Activated CD4-positive, alpha-beta memory T cell treated with anti-CD3 and anti-CD28 coated beads for 36 hours (primary cell): Measurements from ENCODE around the gene ZNF683. TPM values are rescaled to one million over a fixed set of nuclear protein-coding genes. Genes with fewer than 3 reads are reported as not detected.
"Not testable (repeated sequence)": the region's sequence is repeated elsewhere in the genome, so short reads cannot be mapped to it uniquely, and the experiment has no call there.

ENCODE experiments used
- CTCF ChIA-PET: fragments of 350-600 bp; sonication (Branson Sonifier 250); formaldehyde crosslinking; loops from one replicate; lab custom pipeline; 2021; ENCODE audit warnings: antibody characterized with exemption, inconsistent platforms; lab: Charles Lee
- POLR2A ChIA-PET: fragments of 350-600 bp; sonication (Branson Sonifier 250); formaldehyde crosslinking; loops from one replicate; lab custom pipeline; 2021; ENCODE audit warnings: antibody characterized with exemption; lab: Charles Lee
- DNase-seq: peaks from one replicate; pipeline ENCODE4 v3.0.0-alpha.2; 2020
- H3K27ac Mint-ChIP-seq: one replicate; pipeline ENCODE4 v1.8.0; 2021; ENCODE audit warnings: mixed read lengths
- H3K27me3 Mint-ChIP-seq: one replicate; pipeline ENCODE4 v1.8.0; 2021; ENCODE audit warnings: mixed read lengths
- H3K36me3 Mint-ChIP-seq: one replicate; pipeline ENCODE4 v1.8.0; 2021; ENCODE audit warnings: mixed read lengths
- H3K4me1 Mint-ChIP-seq: one replicate; pipeline ENCODE4 v1.8.0; 2021; ENCODE audit warnings: low read depth, mixed read lengths
- H3K4me3 Mint-ChIP-seq: one replicate; pipeline ENCODE4 v1.8.0; 2021; ENCODE audit warnings: mild to moderate bottlenecking, mixed read lengths
- H3K9me3 Mint-ChIP-seq: one replicate; pipeline ENCODE4 v1.8.0; 2021; ENCODE audit warnings: mixed read lengths
- intact Hi-C: fragments of 100-400 bp; cut with micrococcal nuclease; formaldehyde crosslinking; loops from one replicate; pipeline ENCODE4 v1.15.1; 2023
- total RNA-seq, 2 experiments: library from RNA; stranded (reverse); gene quantifications; one replicate each; pipeline ENCODE4 v1.2.3, GENCODE V29; 2021

Gene ZNF683
- total RNA-seq, 2 experiments from 2014 or later = not detected

- ChIA-PET POLR2A (no interaction called here), CTCF (interaction anchor here (0.9 to 1.6 kb wide), 4 partner anchors 12 to 71 kb away, joined by 3 to 7 read pairs (median 4); no protein-coding TSS in a partner anchor)
- intact Hi-C loops = no loop called here
- DNase-seq = no peak
- Mint-ChIP-seq H3K27ac (no peak overlapping the region), H3K4me3 (no peak overlapping the region), H3K9me3 (no peaks in the 10 kb centered on the region), H3K27me3 (no peaks in the 10 kb centered on the region), H3K4me1 (no peaks in the 10 kb centered on the region), H3K36me3 (no peaks in the 10 kb centered on the region)
These were observed 26.1 kb downstream of the ZNF683 start for GRCh38 chr1:26346274-26347033.

- CTCF ChIA-PET = interaction anchor here (1.4 kb wide), 1 partner anchor 71 kb away, joined by 5 read pairs; no protein-coding TSS in a partner anchor
These were observed 26.8 kb downstream of the ZNF683 start for GRCh38 chr1:26345718-26346117.

GRCh38 chr1:26344147-26344920 lies 28.2 kb downstream of the ZNF683 start:
- no peak overlapping the region for H3K27ac Mint-ChIP-seq
- H3K36me3 Mint-ChIP-seq = no peaks in the 10 kb centered on the region
- intact Hi-C loops = no loop called here
- ChIA-PET POLR2A (no interaction called here), CTCF (no interaction called here)
- no peak for DNase-seq
- no peaks in the 10 kb centered on the region for H3K27me3 Mint-ChIP-seq
- no peak overlapping the region for H3K4me3 Mint-ChIP-seq
- H3K4me1 Mint-ChIP-seq = no peaks in the 10 kb centered on the region
- no peaks in the 10 kb centered on the region for H3K9me3 Mint-ChIP-seq

More at GRCh38 chr1:26345718-26346117, 26.8 kb downstream of the ZNF683 start:
- Mint-ChIP-seq H3K4me1 (no peaks in the 10 kb centered on the region), H3K36me3 (no peaks in the 10 kb centered on the region), H3K9me3 (no peaks in the 10 kb centered on the region), H3K27ac (no peak overlapping the region), H3K27me3 (no peaks in the 10 kb centered on the region), H3K4me3 (no peak overlapping the region)
- POLR2A ChIA-PET = no interaction called here
- intact Hi-C loops = no loop called here
- DNase-seq = no peak

GRCh38 chr1:26340047-26340481 lies 32.5 kb downstream of the ZNF683 start:
- intact Hi-C loops = no loop called here
- Mint-ChIP-seq H3K4me1 (peaks cover 3% of the 10 kb centered on the region), H3K36me3 (no peaks in the 10 kb centered on the region), H3K9me3 (no peaks in the 10 kb centered on the region), H3K27me3 (no peaks in the 10 kb centered on the region), H3K27ac (no peak overlapping the region), H3K4me3 (no peak overlapping the region)
- CTCF ChIA-PET = no interaction called here
- DNase-seq = no peak
- POLR2A ChIA-PET = no interaction called here

- no peak for DNase-seq
- intact Hi-C loops = no loop called here
- ChIA-PET POLR2A (no interaction called here), CTCF (interaction anchor here (1.0 to 1.3 kb wide), 2 partner anchors 17 to 63 kb away, joined by 3 to 5 read pairs; no protein-coding TSS in a partner anchor)
- Mint-ChIP-seq H3K27me3 (no peaks in the 10 kb centered on the region), H3K4me1 (peaks cover 5% of the 10 kb centered on the region), H3K27ac (no peak overlapping the region), H3K36me3 (no peaks in the 10 kb centered on the region), H3K9me3 (no peaks in the 10 kb centered on the region), H3K4me3 (no peak overlapping the region)
These were observed 33.9 kb downstream of the ZNF683 start for GRCh38 chr1:26338670-26339069.

- peak overlapping the region; percentile 2 for H3K4me3 Mint-ChIP-seq
- no peaks in the 10 kb centered on the region for H3K27me3 Mint-ChIP-seq
These were observed 34.9 kb downstream of the ZNF683 start for GRCh38 chr1:26337625-26338024.

GRCh38 chr1:26337206-26337535 lies 35.4 kb downstream of the ZNF683 start:
- intact Hi-C loops = no loop called here
- Mint-ChIP-seq H3K4me1 (peaks cover 5% of the 10 kb centered on the region), H3K9me3 (no peaks in the 10 kb centered on the region), H3K27ac (no peak overlapping the region), H3K27me3 (no peaks in the 10 kb centered on the region), H3K36me3 (no peaks in the 10 kb centered on the region), H3K4me3 (peak overlapping the region; percentile 45)
- ChIA-PET POLR2A (no interaction called here), CTCF (interaction anchor here (2.2 kb wide), 2 partner anchors 16 to 61 kb away, joined by 8 read pairs; no protein-coding TSS in a partner anchor)
- no peak for DNase-seq

More at GRCh38 chr1:26337625-26338024, 34.9 kb downstream of the ZNF683 start:
- Mint-ChIP-seq H3K9me3 (no peaks in the 10 kb centered on the region), H3K36me3 (no peaks in the 10 kb centered on the region), H3K27ac (no peak overlapping the region), H3K4me1 (peaks cover 5% of the 10 kb centered on the region)
- POLR2A ChIA-PET = no interaction called here
- intact Hi-C loops = no loop called here
- CTCF ChIA-PET = interaction anchor here (1.0 to 1.3 kb wide), 2 partner anchors 16 to 62 kb away, joined by 3 to 5 read pairs; no protein-coding TSS in a partner anchor
- DNase-seq = no peak

GRCh38 chr1:26336477-26337205 lies 35.9 kb downstream of the ZNF683 start:
- H3K27ac Mint-ChIP-seq = no peak overlapping the region

GRCh38 chr1:26335774-26336476 lies 36.6 kb downstream of the ZNF683 start:
- no peak overlapping the region for H3K27ac Mint-ChIP-seq
- ChIA-PET CTCF (interaction anchor here (1.3 to 2.2 kb wide), 3 partner anchors 15 to 60 kb away, joined by 5 to 8 read pairs (median 8); no protein-coding TSS in a partner anchor), POLR2A (no interaction called here)
- peak overlapping the region; percentile 86 for H3K4me3 Mint-ChIP-seq
- H3K27me3 Mint-ChIP-seq = no peaks in the 10 kb centered on the region
- DNase-seq = no peak
- no peaks in the 10 kb centered on the region for H3K36me3 Mint-ChIP-seq
- H3K9me3 Mint-ChIP-seq = no peaks in the 10 kb centered on the region
- intact Hi-C loops = no loop called here
- peaks cover 5% of the 10 kb centered on the region for H3K4me1 Mint-ChIP-seq

More at GRCh38 chr1:26336477-26337205, 35.9 kb downstream of the ZNF683 start:
- Mint-ChIP-seq H3K36me3 (no peaks in the 10 kb centered on the region), H3K27me3 (no peaks in the 10 kb centered on the region), H3K4me1 (peaks cover 5% of the 10 kb centered on the region), H3K4me3 (peak overlapping the region; percentile 86), H3K9me3 (no peaks in the 10 kb centered on the region)
- POLR2A ChIA-PET = no interaction called here
- DNase-seq = peak; percentile 88
- CTCF ChIA-PET = interaction anchor here (1.3 to 2.2 kb wide), 3 partner anchors 15 to 61 kb away, joined by 5 to 8 read pairs (median 8); no protein-coding TSS in a partner anchor
- intact Hi-C loops = no loop called here

- H3K9me3 Mint-ChIP-seq, H3K27me3 Mint-ChIP-seq, H3K4me3 Mint-ChIP-seq, H3K4me1 Mint-ChIP-seq, DNase-seq, intact Hi-C loops, H3K36me3 Mint-ChIP-seq, POLR2A ChIA-PET, H3K27ac Mint-ChIP-seq: not testable (repeated sequence)
- CTCF ChIA-PET = interaction anchor here (0.6 kb wide), 1 partner anchor 82 kb away, joined by 3 read pairs; no protein-coding TSS in a partner anchor
These were observed 39.2 kb downstream of the ZNF683 start for GRCh38 chr1:26333312-26333711.

GRCh38 chr1:26330276-26330675 lies 42.3 kb downstream of the ZNF683 start:
- DNase-seq = no peak

More at GRCh38 chr1:26330276-26330675, 42.3 kb downstream of the ZNF683 start:
- Mint-ChIP-seq H3K4me3 (no peak overlapping the region), H3K27me3 (no peaks in the 10 kb centered on the region), H3K4me1 (peaks cover 3% of the 10 kb centered on the region), H3K36me3 (no peaks in the 10 kb centered on the region), H3K9me3 (no peaks in the 10 kb centered on the region), H3K27ac (no peak overlapping the region)
- intact Hi-C loops = no loop called here
- POLR2A ChIA-PET = no interaction called here
- CTCF ChIA-PET = interaction anchor here (0.8 to 3.3 kb wide), 3 partner anchors 8 to 96 kb away, joined by 3 to 10 read pairs (median 4); partner anchors contain the start of gene CEP85
